Endothelial cell of umbilical vein (primary cell): Measurements from ENCODE around the gene FAM72B. TPM values are rescaled to one million over a fixed set of nuclear protein-coding genes. Genes with fewer than 3 reads are reported as not detected.

Experiments
- polyA plus RNA-seq, 4 experiments: library from polyadenylated mRNA; depleted of rRNA in 3 of 4; stranded (reverse) in 3 of 4; unstranded in 1 of 4; fragments of >200 nt; gene quantifications; 2 replicates each; pipeline versions ENCODE4 v1.2.1 to v1.2.3, GENCODE V29; 2011 to 2012; ENCODE audit warnings: missing spikeins in 1 of 4
- total RNA-seq: library from RNA; stranded (reverse); gene quantifications from 2 replicates; pipeline ENCODE4 v1.2.3, GENCODE V29; 2021

FAM72B gene
- total and polyA plus RNA-seq, 2 donors (not counting 3 experiments of a cell fraction or from before 2014, with no cell fraction given) = 1.9 to 6.5 TPM

Other genes with a start within 250 kb of the FAM72B start
- 56.4 and 57.8 TPM in 2 replicates for gene SRGAP2C, start 635 bp upstream of the FAM72B start, total RNA-seq
- gene SRGAP2C, start 635 bp upstream of the FAM72B start, polyA plus RNA-seq = 4.6 and 5.6 TPM in 2 replicates